ENCODE results near the gene PJA2. TPM values are rescaled to one million over a fixed set of nuclear protein-coding genes. Genes with fewer than 3 reads are reported as not detected.
"Not testable (repeated sequence)": the region's sequence is repeated elsewhere in the genome, so short reads cannot be mapped to it uniquely, and the experiment has no call there.

PJA2 gene
- total RNA-seq, 2 experiments from 2014 or later, result 57.3 to 58.5 TPM

DNA sequence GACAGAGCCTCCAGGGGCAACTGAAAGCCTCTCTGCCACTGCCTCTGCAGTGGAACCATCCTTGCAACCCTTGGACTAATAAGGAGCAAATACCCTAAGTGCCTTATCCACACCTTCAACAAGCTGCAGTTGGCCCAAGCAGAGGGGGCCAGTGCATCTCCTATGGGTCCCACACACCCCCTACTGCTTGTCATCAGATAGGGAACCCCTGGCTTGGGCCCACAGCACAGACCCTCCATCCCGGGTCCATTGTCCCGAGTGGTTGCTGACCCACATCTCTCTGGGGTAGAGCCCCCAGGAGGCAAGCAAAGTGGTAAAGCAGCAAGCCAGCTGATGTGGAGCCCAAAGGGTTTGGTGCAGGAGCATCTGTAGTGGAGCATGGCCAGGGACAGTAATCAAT is 119.5 kb downstream of the PJA2 start:
- POLR2A ChIA-PET, result no interaction called here
- intact Hi-C loops (cut with micrococcal nuclease), result no loop called here
- H3K9me3 Mint-ChIP-seq, result peaks cover 32% of the 10 kb centered on the region
- peaks cover 40% of the 10 kb centered on the region for H3K36me3 Mint-ChIP-seq
- no peak for DNase-seq
- no peak overlapping the region for H3K4me3 Mint-ChIP-seq
- CTCF ChIA-PET, result no interaction called here
- no peaks in the 10 kb centered on the region for H3K4me1 Mint-ChIP-seq (ENCODE audit: low read depth)
- no peak overlapping the region for H3K27ac Mint-ChIP-seq
- H3K27me3 Mint-ChIP-seq, result no peaks in the 10 kb centered on the region

DNA sequence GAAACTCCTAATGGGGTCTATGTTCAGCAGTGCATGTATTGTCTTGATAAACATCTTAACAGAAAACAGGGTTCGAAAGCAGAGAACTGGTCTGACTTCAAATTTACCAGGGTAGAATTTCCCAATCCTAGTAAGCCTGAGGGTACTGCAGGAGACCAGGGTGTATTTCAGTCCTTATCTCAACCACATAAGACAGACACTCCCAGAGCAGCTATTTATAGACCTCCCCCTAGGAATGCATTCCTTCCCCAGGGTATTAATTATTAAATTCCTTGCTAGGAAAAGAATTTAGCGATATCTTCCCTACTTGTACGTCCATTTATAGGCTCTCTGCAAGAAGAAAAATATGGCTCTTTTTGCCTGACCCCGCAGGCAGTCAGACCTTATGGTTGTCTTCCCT is 123.1 kb downstream of the PJA2 start:
- H3K27ac Mint-ChIP-seq; H3K27me3 Mint-ChIP-seq; POLR2A ChIA-PET; DNase-seq; H3K4me1 Mint-ChIP-seq (ENCODE audit: low read depth); CTCF ChIA-PET; intact Hi-C loops (cut with micrococcal nuclease); H3K4me3 Mint-ChIP-seq: not testable (repeated sequence)
- H3K36me3 Mint-ChIP-seq, result peaks cover 35% of the 10 kb centered on the region
- peaks cover 37% of the 10 kb centered on the region for H3K9me3 Mint-ChIP-seq
